ENCODE measurements around the gene TENM4.

TENM4 gene

DNA sequence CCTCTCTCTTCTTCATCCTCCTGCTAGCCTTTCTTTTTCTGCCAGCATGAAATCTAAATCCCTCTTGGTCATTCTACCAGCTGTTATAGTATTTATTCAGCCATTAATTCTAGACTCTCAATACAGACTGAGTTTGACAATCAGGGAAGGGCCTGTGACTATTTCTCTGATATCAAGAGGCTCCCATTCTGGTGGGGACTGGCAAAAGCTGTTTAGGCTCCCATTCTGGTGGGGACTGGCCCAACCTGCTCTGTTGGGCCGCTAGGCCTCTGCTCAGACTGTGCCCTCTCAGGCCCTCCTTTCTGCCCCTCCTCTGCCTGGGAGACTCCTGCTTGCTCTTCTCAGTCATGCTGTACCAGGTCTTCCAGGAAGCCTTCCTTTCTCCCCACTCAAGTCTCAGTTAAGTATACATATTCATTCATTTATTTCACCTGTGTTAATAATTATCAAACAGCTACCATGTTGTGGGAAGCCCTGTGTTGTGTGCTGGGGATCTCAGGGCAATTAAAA is 542.5 kb downstream of the TENM4 start:
- TF ChIP-seq TEAD4 (IDR thresholded peaks at IDR 0.05) (no peak), EP300 (IDR thresholded peaks at IDR 0.05; ENCODE audit: borderline replicate concordance) (no peak), TCF12 (IDR thresholded peaks at IDR 0.05; ENCODE audit: low read depth) (no peak), TAF1 (IDR thresholded peaks at IDR 0.05; ENCODE audit: low read depth) (no peak), ZBTB7A (IDR thresholded peaks at IDR 0.05; ENCODE audit: low read depth) (no peak), EGR1 (IDR thresholded peaks at IDR 0.05) (no peak), CEBPB (IDR thresholded peaks at IDR 0.05) (no peak), YY1 (IDR thresholded peaks at IDR 0.05; ENCODE audit: low read depth) (no peak), RAD21 (IDR thresholded peaks at IDR 0.05; ENCODE audit: low read depth) (no peak), CREB1 (IDR thresholded peaks at IDR 0.05; ENCODE audit: low read depth) (no peak), NFIC (IDR thresholded peaks at IDR 0.05) (no peak), FOXM1 (IDR thresholded peaks at IDR 0.05; ENCODE audit: borderline replicate concordance, low read depth) (no peak)
- TF ChIP-seq, protein P1, sequence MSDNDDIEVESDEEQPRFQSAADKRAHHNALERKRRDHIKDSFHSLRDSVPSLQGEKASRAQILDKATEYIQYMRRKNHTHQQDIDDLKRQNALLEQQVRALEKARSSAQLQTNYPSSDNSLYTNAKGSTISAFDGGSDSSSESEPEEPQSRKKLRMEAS (IDR thresholded peaks at IDR 0.05) = no peak
- TF ChIP-seq, protein P2, sequence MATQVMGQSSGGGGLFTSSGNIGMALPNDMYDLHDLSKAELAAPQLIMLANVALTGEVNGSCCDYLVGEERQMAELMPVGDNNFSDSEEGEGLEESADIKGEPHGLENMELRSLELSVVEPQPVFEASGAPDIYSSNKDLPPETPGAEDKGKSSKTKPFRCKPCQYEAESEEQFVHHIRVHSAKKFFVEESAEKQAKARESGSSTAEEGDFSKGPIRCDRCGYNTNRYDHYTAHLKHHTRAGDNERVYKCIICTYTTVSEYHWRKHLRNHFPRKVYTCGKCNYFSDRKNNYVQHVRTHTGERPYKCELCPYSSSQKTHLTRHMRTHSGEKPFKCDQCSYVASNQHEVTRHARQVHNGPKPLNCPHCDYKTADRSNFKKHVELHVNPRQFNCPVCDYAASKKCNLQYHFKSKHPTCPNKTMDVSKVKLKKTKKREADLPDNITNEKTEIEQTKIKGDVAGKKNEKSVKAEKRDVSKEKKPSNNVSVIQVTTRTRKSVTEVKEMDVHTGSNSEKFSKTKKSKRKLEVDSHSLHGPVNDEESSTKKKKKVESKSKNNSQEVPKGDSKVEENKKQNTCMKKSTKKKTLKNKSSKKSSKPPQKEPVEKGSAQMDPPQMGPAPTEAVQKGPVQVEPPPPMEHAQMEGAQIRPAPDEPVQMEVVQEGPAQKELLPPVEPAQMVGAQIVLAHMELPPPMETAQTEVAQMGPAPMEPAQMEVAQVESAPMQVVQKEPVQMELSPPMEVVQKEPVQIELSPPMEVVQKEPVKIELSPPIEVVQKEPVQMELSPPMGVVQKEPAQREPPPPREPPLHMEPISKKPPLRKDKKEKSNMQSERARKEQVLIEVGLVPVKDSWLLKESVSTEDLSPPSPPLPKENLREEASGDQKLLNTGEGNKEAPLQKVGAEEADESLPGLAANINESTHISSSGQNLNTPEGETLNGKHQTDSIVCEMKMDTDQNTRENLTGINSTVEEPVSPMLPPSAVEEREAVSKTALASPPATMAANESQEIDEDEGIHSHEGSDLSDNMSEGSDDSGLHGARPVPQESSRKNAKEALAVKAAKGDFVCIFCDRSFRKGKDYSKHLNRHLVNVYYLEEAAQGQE (IDR thresholded peaks at IDR 0.05; ENCODE audit: low read depth) = no peak
- TF ChIP-seq, protein P3, sequence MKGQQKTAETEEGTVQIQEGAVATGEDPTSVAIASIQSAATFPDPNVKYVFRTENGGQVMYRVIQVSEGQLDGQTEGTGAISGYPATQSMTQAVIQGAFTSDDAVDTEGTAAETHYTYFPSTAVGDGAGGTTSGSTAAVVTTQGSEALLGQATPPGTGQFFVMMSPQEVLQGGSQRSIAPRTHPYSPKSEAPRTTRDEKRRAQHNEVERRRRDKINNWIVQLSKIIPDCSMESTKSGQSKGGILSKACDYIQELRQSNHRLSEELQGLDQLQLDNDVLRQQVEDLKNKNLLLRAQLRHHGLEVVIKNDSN (IDR thresholded peaks at IDR 0.05) = no peak

DNA sequence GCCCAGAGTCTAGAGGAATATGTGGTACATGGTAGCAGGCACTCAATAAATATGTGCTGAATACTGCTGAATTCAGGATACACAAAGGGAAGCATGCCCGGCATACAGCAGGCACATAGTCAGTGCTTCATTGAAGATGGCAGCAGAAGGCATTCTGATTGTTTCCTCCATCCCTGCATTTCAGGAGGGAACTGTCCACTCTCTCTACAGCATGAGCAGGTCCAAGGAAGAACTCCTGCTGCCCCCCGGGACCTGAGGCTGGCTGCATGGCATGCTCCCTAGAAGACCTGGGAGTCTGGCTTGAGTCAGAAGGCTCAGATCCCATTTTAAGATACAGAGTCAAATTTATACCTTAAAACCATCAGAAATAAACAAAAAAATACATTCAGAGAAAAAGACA is 546.8 kb downstream of the TENM4 start:
- TF ChIP-seq, protein P2 (IDR thresholded peaks at IDR 0.05; ENCODE audit: low read depth) = peak; percentile 38; the same call in 1 of the 2 replicates
- TF ChIP-seq, protein P1 (IDR thresholded peaks at IDR 0.05) = no peak
- TF ChIP-seq ZBTB7A (IDR thresholded peaks at IDR 0.05; ENCODE audit: low read depth) (no peak), TAF1 (IDR thresholded peaks at IDR 0.05; ENCODE audit: low read depth) (no peak), TCF12 (IDR thresholded peaks at IDR 0.05; ENCODE audit: low read depth) (no peak)

DNA sequence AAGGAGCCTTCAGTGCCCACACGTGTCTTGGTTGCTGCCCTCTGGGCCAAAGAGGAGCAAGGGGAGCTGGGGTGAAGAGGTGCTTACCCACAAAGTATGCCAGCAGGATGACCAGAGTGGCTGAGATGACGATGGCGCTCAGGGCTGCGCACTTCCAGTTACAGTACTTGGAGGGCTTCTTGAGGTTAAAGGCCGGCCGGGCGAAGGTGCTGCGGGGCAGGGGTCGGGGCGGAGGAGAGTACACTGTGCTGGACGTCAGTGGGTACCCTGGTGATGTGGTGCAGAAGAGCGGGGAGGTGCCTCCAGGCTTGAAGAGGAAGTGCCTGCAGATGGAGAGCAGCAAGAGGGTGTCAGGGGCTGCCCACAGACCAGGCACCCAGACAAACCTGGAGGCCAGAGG is 551.1 kb downstream of the TENM4 start:
- TF ChIP-seq TEAD4 (IDR thresholded peaks at IDR 0.05) = no peak
- no peak for TF ChIP-seq CREB1 (IDR thresholded peaks at IDR 0.05; ENCODE audit: low read depth)
- TF ChIP-seq YY1 (IDR thresholded peaks at IDR 0.05; ENCODE audit: low read depth) = no peak
- TF ChIP-seq FOXM1 (IDR thresholded peaks at IDR 0.05; ENCODE audit: borderline replicate concordance, low read depth) = no peak
- TF ChIP-seq, protein P1 (IDR thresholded peaks at IDR 0.05) = no peak
- no peak for TF ChIP-seq CEBPB (IDR thresholded peaks at IDR 0.05)
- no peak for TF ChIP-seq EGR1 (IDR thresholded peaks at IDR 0.05)
- no peak for TF ChIP-seq EP300 (IDR thresholded peaks at IDR 0.05; ENCODE audit: borderline replicate concordance)
- TF ChIP-seq, protein P2 (IDR thresholded peaks at IDR 0.05; ENCODE audit: low read depth) = no peak
- TF ChIP-seq TAF1 (IDR thresholded peaks at IDR 0.05; ENCODE audit: low read depth) = no peak
- TF ChIP-seq ZBTB7A (IDR thresholded peaks at IDR 0.05; ENCODE audit: low read depth) = no peak

DNA sequence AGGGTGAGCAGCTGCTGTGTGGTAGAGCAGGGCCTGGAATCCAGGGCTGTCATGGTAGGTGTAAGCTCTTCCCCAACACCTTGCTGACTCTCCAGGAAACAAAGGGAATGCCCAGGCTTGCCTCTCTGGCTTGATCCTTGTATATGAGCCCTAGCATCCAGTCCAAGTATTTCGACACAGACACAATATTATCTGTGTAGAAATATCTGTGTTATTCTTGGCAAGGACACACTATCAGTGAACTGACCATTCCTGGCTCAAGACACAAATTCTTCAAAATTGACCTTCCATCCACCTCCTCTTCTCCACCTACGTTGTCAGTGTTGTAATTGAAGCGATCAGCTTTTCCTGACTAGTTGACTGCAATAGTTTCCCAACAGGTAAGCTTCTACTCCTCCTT is 554.2 kb downstream of the TENM4 start:
- TF ChIP-seq, protein P3 (IDR thresholded peaks at IDR 0.05) = no peak
- TF ChIP-seq CREB1 (IDR thresholded peaks at IDR 0.05; ENCODE audit: low read depth) (no peak), EGR1 (IDR thresholded peaks at IDR 0.05) (no peak), FOXM1 (IDR thresholded peaks at IDR 0.05; ENCODE audit: borderline replicate concordance, low read depth) (no peak), ZBTB7A (IDR thresholded peaks at IDR 0.05; ENCODE audit: low read depth) (no peak), CEBPB (IDR thresholded peaks at IDR 0.05) (no peak), TCF12 (IDR thresholded peaks at IDR 0.05; ENCODE audit: low read depth) (no peak), RAD21 (IDR thresholded peaks at IDR 0.05; ENCODE audit: low read depth) (no peak), YY1 (IDR thresholded peaks at IDR 0.05; ENCODE audit: low read depth) (no peak), EP300 (IDR thresholded peaks at IDR 0.05; ENCODE audit: borderline replicate concordance) (no peak), TAF1 (IDR thresholded peaks at IDR 0.05; ENCODE audit: low read depth) (no peak), NFIC (IDR thresholded peaks at IDR 0.05) (no peak), TEAD4 (IDR thresholded peaks at IDR 0.05) (no peak)
- TF ChIP-seq, protein P1 (IDR thresholded peaks at IDR 0.05) = no peak
- TF ChIP-seq, protein P2 (IDR thresholded peaks at IDR 0.05; ENCODE audit: low read depth) = no peak

Measured in Ishikawa (cell line).